Fibroblast of villous mesenchyme (primary cell): ENCODE data around the gene FHOD3. TPM values are rescaled to one million over a fixed set of nuclear protein-coding genes. Genes with fewer than 3 reads are reported as not detected.

Source experiments
- DNase-seq: peaks from one replicate; pipeline ENCODE4 v3.0.0-alpha.2; 2010; ENCODE audit warnings: low read depth
- H3K4me3 ChIP-seq: 2 replicates; pipeline ENCODE4 v1.5.1; 2011; ENCODE audit warnings: low read depth, mild to moderate bottlenecking, low read length
- total RNA-seq: library from RNA; depleted of rRNA; stranded (reverse); fragments of >200 nt; gene quantifications from 2 replicates; pipeline ENCODE4 v1.2.3, GENCODE V29; 2012
- TF ChIP-seq, protein P1 (sequence below): IDR thresholded peaks from 2 replicates; pipeline ENCODE4 v1.5.1; 2012; ENCODE audit warnings: low read depth, mild to moderate bottlenecking, low read length; ENCODE audit not compliant: insufficient read depth

Gene FHOD3
- total RNA-seq, 1 donor: 5.2 TPM

DNA sequence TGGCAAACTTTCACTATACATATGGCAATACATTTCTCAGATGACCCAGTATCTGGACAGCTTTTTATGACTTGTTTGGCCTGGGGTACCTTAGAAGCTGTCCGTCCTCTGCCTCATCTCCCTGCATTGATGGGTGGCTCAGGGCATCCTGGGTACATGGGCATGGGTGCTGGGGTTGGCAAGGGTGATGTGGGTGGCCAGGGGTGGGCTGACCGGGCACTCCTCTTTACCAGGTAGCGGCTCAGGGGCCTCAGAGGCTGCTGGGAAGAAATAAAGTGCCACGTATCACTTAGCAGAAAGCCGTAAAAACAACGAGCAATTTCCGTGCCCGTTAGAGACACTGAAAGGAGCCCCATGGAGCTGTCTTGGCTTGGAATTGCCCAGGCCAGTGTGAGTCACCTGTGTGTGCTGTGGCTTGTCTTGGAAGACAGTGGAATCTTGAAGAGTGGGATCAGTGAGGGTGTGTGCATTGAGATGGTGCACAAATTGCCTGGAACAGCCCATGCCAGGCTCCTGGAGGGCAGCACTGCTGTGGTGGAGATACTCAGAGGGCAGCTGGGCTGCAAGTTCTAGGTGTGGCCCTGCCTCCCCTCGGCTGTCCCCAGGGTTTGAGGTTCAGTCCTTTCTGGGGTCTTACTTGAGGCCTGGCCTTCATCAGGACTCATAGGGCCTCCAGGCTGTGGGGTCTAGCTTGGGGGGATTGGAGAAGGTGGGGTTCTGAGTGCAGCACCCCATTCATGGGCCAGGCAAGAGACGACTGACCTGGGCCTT is 88.8 kb downstream of the FHOD3 start:
- TF ChIP-seq, protein P1, sequence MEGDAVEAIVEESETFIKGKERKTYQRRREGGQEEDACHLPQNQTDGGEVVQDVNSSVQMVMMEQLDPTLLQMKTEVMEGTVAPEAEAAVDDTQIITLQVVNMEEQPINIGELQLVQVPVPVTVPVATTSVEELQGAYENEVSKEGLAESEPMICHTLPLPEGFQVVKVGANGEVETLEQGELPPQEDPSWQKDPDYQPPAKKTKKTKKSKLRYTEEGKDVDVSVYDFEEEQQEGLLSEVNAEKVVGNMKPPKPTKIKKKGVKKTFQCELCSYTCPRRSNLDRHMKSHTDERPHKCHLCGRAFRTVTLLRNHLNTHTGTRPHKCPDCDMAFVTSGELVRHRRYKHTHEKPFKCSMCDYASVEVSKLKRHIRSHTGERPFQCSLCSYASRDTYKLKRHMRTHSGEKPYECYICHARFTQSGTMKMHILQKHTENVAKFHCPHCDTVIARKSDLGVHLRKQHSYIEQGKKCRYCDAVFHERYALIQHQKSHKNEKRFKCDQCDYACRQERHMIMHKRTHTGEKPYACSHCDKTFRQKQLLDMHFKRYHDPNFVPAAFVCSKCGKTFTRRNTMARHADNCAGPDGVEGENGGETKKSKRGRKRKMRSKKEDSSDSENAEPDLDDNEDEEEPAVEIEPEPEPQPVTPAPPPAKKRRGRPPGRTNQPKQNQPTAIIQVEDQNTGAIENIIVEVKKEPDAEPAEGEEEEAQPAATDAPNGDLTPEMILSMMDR: no peak
- no peak for DNase-seq
- no peak overlapping the region for H3K4me3 ChIP-seq

DNA sequence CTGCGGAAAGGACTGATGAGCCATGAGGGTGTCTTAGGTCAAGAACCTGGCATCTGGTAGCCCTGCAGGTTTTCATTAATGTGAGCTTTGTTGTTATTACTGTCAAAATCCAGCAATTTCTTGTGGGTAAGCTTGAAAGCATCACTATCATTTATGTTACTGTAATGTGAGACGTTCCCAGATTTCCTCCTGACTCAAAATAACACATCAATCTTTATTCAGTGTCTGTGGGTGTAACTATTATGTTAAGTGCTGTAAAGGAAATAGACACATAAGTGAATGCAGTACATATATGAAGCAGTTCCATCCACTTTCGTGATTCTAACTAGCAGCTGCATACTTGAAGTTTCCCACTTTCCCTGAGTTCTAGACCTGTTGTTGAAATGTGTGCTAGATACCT is 89.8 kb downstream of the FHOD3 start:
- DNase-seq: no peak
- no peak overlapping the region for H3K4me3 ChIP-seq
- TF ChIP-seq, protein P1: no peak

DNA sequence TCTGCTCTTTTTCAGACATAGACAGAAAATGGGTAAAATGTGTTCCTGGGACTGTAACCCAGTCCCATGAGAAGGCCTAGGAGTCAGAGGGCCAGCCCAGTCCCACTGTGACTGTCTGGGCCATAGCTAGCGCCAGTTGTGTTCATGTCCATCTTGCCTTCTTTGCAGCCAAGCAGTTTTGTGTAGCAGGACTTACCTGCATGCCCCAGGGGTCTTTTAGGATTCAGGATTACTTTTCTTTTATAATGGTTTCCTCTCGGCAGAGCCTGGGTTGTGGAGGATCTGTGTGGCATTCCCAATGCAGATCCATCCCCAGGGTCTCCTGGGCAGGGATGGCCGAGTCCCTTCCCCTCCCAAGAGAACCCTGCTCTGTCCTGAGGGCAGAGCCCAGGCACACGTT is 90.8 kb downstream of the FHOD3 start:
- H3K4me3 ChIP-seq: no peak overlapping the region
- TF ChIP-seq, protein P1: no peak
- no peak for DNase-seq

DNA sequence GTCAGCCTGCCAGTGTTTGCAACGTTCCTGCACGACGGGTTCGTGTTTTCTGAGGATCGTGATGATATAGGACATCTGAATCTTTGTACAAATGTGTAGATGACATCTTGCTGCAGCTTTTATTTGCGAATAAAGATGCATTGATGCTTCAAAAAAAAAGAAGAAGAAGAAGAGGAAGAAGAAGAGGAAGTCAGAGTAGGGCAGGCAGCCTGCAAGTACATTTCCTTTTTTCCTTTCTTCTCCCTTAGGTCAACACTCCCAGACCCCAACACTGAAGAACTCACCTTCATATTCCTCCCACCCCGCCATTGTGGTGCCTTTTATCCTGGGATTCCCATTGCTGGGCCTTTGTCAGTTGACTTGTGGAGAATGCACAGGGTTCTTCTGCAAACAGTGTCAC is 91.5 kb downstream of the FHOD3 start:
- H3K4me3 ChIP-seq: no peak overlapping the region
- no peak for DNase-seq
- TF ChIP-seq, protein P1: no peak

DNA sequence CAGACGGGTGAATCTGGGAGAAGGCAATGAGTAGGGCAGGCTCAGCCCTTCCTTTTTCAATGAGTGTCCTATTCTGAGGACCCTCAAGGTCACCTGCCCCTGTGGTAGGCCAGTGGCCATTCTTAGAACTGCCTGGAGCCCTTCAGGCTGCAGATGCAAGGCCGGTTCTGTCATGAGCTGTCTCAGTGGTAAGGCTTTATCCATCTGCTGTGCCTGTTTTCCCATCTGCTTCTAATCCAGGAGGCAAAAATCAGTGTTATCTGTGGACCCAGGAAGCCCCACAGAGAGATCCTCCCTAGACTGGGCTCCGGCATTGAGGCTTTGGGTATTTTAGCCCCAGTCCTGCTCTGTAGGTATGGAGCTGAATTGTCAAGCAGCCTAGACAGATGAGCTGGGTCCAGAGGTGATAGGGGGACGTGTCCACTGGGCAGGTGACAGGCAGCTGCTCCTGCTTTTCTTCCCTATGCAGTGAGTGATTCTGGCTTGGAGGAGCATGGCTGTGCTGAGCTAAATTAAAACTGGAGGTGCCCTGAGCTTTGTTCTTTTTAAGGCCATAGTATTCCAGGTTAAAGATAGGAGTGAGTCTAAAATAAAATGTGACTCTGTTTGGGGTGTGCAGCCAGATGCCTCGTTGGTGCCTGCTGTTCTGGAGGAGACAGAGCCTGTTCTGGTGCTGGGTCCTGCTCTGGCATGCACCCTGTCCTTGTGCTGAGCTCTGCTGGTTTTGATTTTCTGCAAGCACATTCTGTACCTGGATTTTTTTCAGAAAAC is 92.5 kb downstream of the FHOD3 start:
- no peak for DNase-seq
- TF ChIP-seq, protein P1: no peak
- H3K4me3 ChIP-seq: no peak overlapping the region

DNA sequence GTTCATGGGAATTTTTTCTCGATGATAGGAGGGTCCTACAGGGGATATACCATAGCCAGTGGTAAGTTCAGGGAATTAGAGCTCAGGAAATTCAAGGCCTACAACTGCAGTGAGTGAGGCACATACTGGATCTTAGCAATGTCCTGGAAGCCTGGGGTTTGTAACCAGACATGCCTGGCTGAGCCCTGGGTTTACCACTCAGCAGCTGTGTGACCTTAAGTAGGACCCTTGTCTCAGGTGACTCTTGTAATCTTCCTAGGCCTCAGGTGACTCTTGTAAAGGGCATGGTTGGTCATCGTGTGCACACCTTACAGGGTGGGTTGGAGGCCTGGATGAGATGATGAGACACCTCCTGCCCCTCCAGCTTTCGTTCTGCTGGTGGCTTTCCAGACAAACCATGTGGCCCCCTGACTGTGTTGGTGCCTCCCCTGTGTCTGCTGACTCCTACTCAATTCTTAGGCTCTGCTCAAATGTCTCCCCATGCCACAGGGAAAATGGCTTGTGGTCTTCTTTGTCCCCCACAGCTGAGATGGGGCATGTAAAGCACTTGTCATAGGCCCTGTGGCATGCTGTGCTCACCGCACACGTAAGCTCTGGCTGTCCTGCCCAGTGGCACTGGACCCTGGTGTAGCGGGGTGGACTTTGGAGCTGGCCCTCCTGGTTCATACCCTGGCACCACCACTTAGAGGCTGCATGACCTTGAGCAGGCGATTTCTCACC is 94.1 kb downstream of the FHOD3 start:
- TF ChIP-seq, protein P1: no peak
- DNase-seq: no peak
- H3K4me3 ChIP-seq: no peak overlapping the region
